GM19324 (cell line): ENCODE measurements around the gene KCNAB1.

Experiments
- ATAC-seq: cut with Tn5 transposase; IDR thresholded peaks from one replicate; pipeline ENCODE4 v1.9.1; 2021; ENCODE audit warnings: mild to moderate bottlenecking, moderate library complexity; ENCODE audit not compliant: unreplicated experiment, low FRiP score

KCNAB1 gene

DNA sequence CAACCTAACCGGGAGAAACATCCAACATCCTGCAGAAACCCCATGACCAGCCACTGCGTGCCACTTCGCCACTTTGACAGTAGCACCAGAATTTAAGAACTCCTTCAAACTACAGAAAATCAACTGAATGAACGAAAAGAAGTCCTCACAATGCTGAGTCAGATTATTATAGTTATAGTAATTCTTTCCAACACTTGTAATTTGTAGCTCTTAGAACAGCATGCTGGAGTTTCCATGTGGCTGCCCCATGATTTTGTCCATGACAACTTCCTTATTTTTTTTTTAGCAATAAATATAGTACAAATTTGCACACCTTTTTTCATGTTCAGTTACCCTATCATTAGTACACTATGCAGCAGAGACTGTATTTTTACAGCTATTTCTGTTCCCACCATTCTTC, 460.7 kb downstream of the KCNAB1 start:
- ATAC-seq, result no peak

- ATAC-seq, result no peak
Measured at GRCh38 chr3:156581954-156582353, 461.6 kb downstream of the KCNAB1 start.

DNA sequence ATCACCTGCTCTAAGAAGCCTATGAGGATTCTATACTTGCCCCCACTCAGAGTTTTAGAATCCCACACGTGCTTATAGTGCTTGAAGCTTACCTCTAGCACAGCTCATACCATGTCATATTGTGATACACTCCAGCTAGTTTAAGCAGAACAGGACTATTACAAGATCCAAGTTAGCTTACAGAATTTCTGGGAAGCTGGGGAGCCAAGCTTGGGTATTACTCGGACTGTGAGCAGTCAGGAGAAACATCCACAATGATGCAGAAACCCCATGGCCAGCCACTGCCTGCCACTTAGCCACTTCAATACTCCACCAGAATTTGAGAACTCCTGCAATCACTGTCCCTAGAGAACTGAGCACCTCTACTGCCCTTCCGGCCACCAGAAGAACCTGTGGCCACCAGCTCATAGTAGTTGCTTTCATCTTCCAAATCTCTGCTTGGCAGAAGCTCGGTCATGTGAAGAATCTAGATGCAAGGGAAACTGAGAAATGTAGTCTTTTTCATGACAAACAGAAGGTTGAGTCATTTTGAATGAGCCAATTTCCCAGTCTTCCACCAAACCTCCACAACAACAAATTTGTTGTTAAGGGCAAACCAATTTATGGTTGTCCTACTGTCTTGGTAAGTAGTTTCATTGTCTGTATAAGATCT, 462.3 kb downstream of the KCNAB1 start:
- no peak for ATAC-seq

DNA sequence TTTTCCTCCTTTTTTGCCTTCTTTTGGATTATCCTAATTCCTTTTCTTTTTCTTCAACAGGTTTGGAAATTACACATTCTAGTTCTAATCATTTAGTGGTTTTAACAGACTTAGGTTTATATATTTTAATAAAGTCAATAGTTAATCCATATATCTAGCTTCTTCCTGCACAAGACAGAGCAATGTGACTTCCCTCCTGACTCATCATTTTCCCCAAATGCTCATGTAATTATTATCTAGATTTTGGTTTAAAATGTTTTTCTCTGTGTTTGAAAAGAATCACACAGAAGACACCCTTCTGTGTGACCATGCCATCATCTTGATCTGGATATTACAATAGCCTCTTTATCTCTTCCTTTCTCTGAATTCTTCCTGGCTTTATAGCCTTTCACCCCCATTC, 463.1 kb downstream of the KCNAB1 start:
- no peak for ATAC-seq

- peak; percentile 68 for ATAC-seq
Measured at GRCh38 chr3:156586905-156587759, 466.8 kb downstream of the KCNAB1 start.

DNA sequence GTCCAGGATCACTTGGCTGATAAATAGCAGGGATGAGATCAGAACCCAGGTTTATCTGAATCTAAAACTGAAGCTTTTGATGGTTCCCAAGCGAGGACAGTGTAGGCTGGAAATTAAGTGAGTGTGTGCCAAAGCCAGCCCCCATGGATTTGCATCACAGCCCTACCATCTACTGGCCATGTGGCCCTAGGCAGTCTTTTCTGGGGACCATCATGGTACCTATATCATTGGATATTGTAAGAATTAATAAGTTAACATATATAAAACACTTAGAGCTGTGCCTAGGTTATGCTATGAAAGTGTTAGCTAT, 467.3 kb downstream of the KCNAB1 start:
- ATAC-seq, result peak; percentile 21
